HCT116 (cell line): Measurements from ENCODE around the gene ATP2A3. TPM values are rescaled to one million over a fixed set of nuclear protein-coding genes. Genes with fewer than 3 reads are reported as not detected.

Experiments used
- ATAC-seq: fragments of 200-7000 bp; cut with Tn5 transposase; 2 replicates; pipeline ENCODE4 v1.9.1; 2020; ENCODE audit warnings: mild to moderate bottlenecking, moderate library complexity
- BruUV-seq: library from RNA; stranded (reverse); fragments of 400-500 nt; replicated peaks from 2 replicates; lab custom pipeline; 2021; lab: Mats Ljungman, UMichigan
- CTCF ChIA-PET: fragments of 300-600 bp; sonication (Branson Sonifier 250); formaldehyde crosslinking; loops from one replicate; lab custom pipeline; 2021; ENCODE audit warnings: antibody characterized with exemption; lab: Charles Lee
- POLR2A ChIA-PET: fragments of 300-600, 350-600 bp; sonication (Branson Sonifier 250); formaldehyde crosslinking; loops from one replicate; lab custom pipeline; 2021; ENCODE audit warnings: antibody characterized with exemption; lab: Charles Lee
- RAD21 ChIA-PET, 2 experiments: fragments of 300-600 bp; sonication (Branson Sonifier 250); formaldehyde crosslinking; loops; one replicate each; lab custom pipeline; 2023; ENCODE audit warnings: low total read pairs in 2 of 2; ENCODE audit not compliant: uncharacterized antibody in 2 of 2, unreplicated experiment in 2 of 2, low non-redundant PET in 1 of 2; lab: Charles Lee
- DNase-seq: peaks from one replicate; pipeline ENCODE4 v3.0.0-alpha.2; 2010; ENCODE audit warnings: low read depth, low spot score
- H2AFZ ChIP-seq: fragments of 200-600 bp; shearing (Covaris generic), sonication (generic); 2 replicates; pipeline ENCODE4 v1.6.1; 2017; ENCODE audit warnings: low read depth, mixed run types, mixed read lengths, antibody characterized with exemption, low read length; ENCODE audit not compliant: poor library complexity, severe bottlenecking
- H3K27ac ChIP-seq: 2 replicates; pipeline ENCODE4 v1.5.1; 2012; ENCODE audit warnings: low read depth, low read length
- H3K27me3 ChIP-seq: fragments of 200-600 bp; sonication (generic); 2 replicates; pipeline ENCODE4 v1.6.1; 2016; ENCODE audit warnings: mixed run types, low read length, mixed read lengths; ENCODE audit not compliant: insufficient read depth
- H3K36me3 ChIP-seq, 2 experiments: fragments of 200-500 bp in 1 of 2; fragments of 200-600 bp in 1 of 2; sonication (Bioruptor generic) in 1 of 2; sonication (generic) in 1 of 2; 2 replicates each; pipeline versions ENCODE4 v1.5.1 to v1.6.1; 2014 to 2016; ENCODE audit warnings: low read length in 2 of 2, inconsistent platforms in 1 of 2, mixed read lengths in 1 of 2, mixed run types in 1 of 2; ENCODE audit not compliant: insufficient read depth in 2 of 2, control insufficient read depth in 1 of 2
- H3K4me1 ChIP-seq, 2 experiments: fragments of 200-600 bp in 1 of 2; sonication (generic) in 1 of 2; 2 replicates each; pipeline versions ENCODE4 v1.5.1 to v1.6.1; 2012 to 2017; ENCODE audit warnings: low read length in 2 of 2, inconsistent platforms in 1 of 2, mild to moderate bottlenecking in 1 of 2, mixed read lengths in 1 of 2, mixed run types in 1 of 2, moderate library complexity in 1 of 2; ENCODE audit not compliant: insufficient read depth in 2 of 2, control insufficient read depth in 1 of 2
- H3K4me2 ChIP-seq: fragments of 200-600 bp; sonication (generic); 2 replicates; pipeline ENCODE4 v1.6.1; 2017; ENCODE audit warnings: mixed run types, low read length, mixed read lengths
- H3K4me3 ChIP-seq, 2 experiments: fragments of 200-600 bp in 1 of 2; sonication (generic) in 1 of 2; replicated peaks in 1 of 2; 2 replicates each; pipeline ENCODE4 v1.5.1; 2011 to 2016; ENCODE audit warnings: low read length in 2 of 2, control low read depth in 1 of 2, low read depth in 1 of 2, mild to moderate bottlenecking in 1 of 2, mixed read lengths in 1 of 2, mixed run types in 1 of 2
- H3K79me2 ChIP-seq: fragments of 200-600 bp; sonication (generic); 2 replicates; pipeline ENCODE4 v1.6.1; 2017; ENCODE audit warnings: mild to moderate bottlenecking, mixed run types, low read length, moderate library complexity, mixed read lengths; ENCODE audit not compliant: insufficient read depth
- H3K9ac ChIP-seq: fragments of 200-600 bp; sonication (generic); 2 replicates; pipeline ENCODE4 v1.6.1; 2016; ENCODE audit warnings: low read length, mixed read lengths
- H3K9me2 ChIP-seq: fragments of 200-600 bp; sonication (generic), shearing (Covaris generic); 2 replicates; pipeline ENCODE4 v1.6.1; 2017; ENCODE audit warnings: mixed run types, mild to moderate bottlenecking, moderate library complexity; ENCODE audit not compliant: insufficient read depth
- H3K9me3 ChIP-seq, 2 experiments: fragments of 200-500 bp in 1 of 2; fragments of 200-600 bp in 1 of 2; sonication (Bioruptor generic) in 1 of 2; sonication (generic) in 1 of 2; 2 replicates each; pipeline ENCODE4 v1.6.1; 2014 to 2017; ENCODE audit warnings: low read length in 2 of 2, mixed read lengths in 2 of 2, inconsistent platforms in 1 of 2, low read depth in 1 of 2, mild to moderate bottlenecking in 1 of 2, mixed run types in 1 of 2, moderate library complexity in 1 of 2; ENCODE audit not compliant: control insufficient read depth in 1 of 2, insufficient read depth in 1 of 2
- H4K20me1 ChIP-seq: fragments of 200-600 bp; sonication (generic), shearing (Covaris generic); 2 replicates; pipeline ENCODE4 v1.6.1; 2017; ENCODE audit warnings: mixed run types, mild to moderate bottlenecking, moderate library complexity; ENCODE audit not compliant: insufficient read depth
- CEBPB ChIP-seq: IDR thresholded peaks from 2 replicates; pipeline ENCODE4 v1.6.1; 2012; ENCODE audit warnings: low read depth
- CTCF ChIP-seq, 3 experiments: fragments of 200-600 bp in 1 of 3; sonication (generic) in 1 of 3; IDR thresholded peaks in 2 of 3; conservative IDR thresholded peaks in 1 of 3; 2 replicates each; pipeline ENCODE4 v1.5.1; 2012 to 2017; ENCODE audit warnings: low read depth in 2 of 3, low read length in 2 of 3, antibody characterized with exemption in 1 of 3, borderline replicate concordance in 1 of 3, control low read depth in 1 of 3, mild to moderate bottlenecking in 1 of 3, mixed read lengths in 1 of 3, mixed run types in 1 of 3, moderate library complexity in 1 of 3; ENCODE audit not compliant: insufficient read depth in 1 of 3
- EGR1 ChIP-seq: IDR thresholded peaks from 2 replicates; pipeline ENCODE4 v1.6.1; 2012; ENCODE audit warnings: low read depth
- ELF1 ChIP-seq: IDR thresholded peaks from 2 replicates; pipeline ENCODE4 v1.6.1; 2012; ENCODE audit warnings: low read depth, borderline replicate concordance
- EZH2 ChIP-seq: fragments of 200-600 bp; sonication (generic); IDR thresholded peaks from 2 replicates; pipeline ENCODE4 v1.6.1; 2017; ENCODE audit warnings: antibody characterized with exemption, mixed run types
- EZH2phosphoT487 ChIP-seq: fragments of 200-600 bp; IDR thresholded peaks from 2 replicates; pipeline ENCODE4 v1.6.1; 2018; ENCODE audit warnings: antibody characterized with exemption, borderline replicate concordance
- FOSL1 ChIP-seq: IDR thresholded peaks from 2 replicates; pipeline ENCODE4 v1.6.1; 2012; ENCODE audit warnings: low read depth
- JUND ChIP-seq: IDR thresholded peaks from 2 replicates; pipeline ENCODE4 v1.6.1; 2012
- MAX ChIP-seq: IDR thresholded peaks from 2 replicates; pipeline ENCODE4 v1.6.1; 2012
- POLR2A ChIP-seq: IDR thresholded peaks from 2 replicates; pipeline ENCODE4 v1.7.0; 2011; ENCODE audit warnings: borderline replicate concordance; ENCODE audit not compliant: insufficient read depth, insufficient read length; ENCODE audit errors: extremely low read depth
- RAD21 ChIP-seq: IDR thresholded peaks from 2 replicates; pipeline ENCODE4 v1.6.1; 2012; ENCODE audit warnings: low read depth, mild to moderate bottlenecking
- REST ChIP-seq: IDR thresholded peaks from 2 replicates; pipeline ENCODE4 v1.6.1; 2012; ENCODE audit warnings: low read depth
- SIN3A ChIP-seq: IDR thresholded peaks from 2 replicates; pipeline ENCODE4 v1.6.1; 2012; ENCODE audit warnings: low read depth
- SP1 ChIP-seq: IDR thresholded peaks from 2 replicates; pipeline ENCODE4 v1.6.1; 2012; ENCODE audit warnings: low read depth
- SRF ChIP-seq: IDR thresholded peaks from 2 replicates; pipeline ENCODE4 v1.6.1; 2012; ENCODE audit warnings: low read depth
- TCF7L2 ChIP-seq: IDR thresholded peaks from 2 replicates; pipeline ENCODE4 v1.7.0; 2011; ENCODE audit warnings: borderline replicate concordance, inconsistent platforms; ENCODE audit not compliant: insufficient read depth, insufficient read length; ENCODE audit errors: extremely low read depth
- YY1 ChIP-seq: IDR thresholded peaks from 2 replicates; pipeline ENCODE4 v1.6.1; 2011; ENCODE audit warnings: low read length, low read depth, moderate library complexity, mild to moderate bottlenecking; ENCODE audit not compliant: insufficient replicate concordance; ENCODE audit errors: extremely low read depth
- ZBTB33 ChIP-seq: IDR thresholded peaks from 2 replicates; pipeline ENCODE4 v1.6.1; 2011; ENCODE audit warnings: mild to moderate bottlenecking, low read length, moderate library complexity; ENCODE audit not compliant: insufficient replicate concordance; ENCODE audit errors: extremely low read depth
- ZFX ChIP-seq: fragments of 450-650 bp; IDR thresholded peaks from 2 replicates; pipeline ENCODE4 v1.6.1; 2017
- ZNF274 ChIP-seq: fragments of 200-500 bp; sonication (Bioruptor generic); IDR thresholded peaks from 2 replicates; pipeline ENCODE4 v1.6.1; 2014; ENCODE audit warnings: mild to moderate bottlenecking, low read depth, low read length, inconsistent platforms
- intact Hi-C: fragments of 100-400 bp; cut with micrococcal nuclease; formaldehyde crosslinking; loops from 2 replicates; pipeline ENCODE4 v1.10.0; 2022
- total RNA-seq: library from RNA; stranded (reverse); gene quantifications from one replicate; pipeline ENCODE4 v1.2.1, GENCODE V29; 2021; ENCODE audit not compliant: unreplicated experiment

The ATP2A3 gene
- total RNA-seq, 1 experiment from 2014 or later: 23.1 TPM

- ChIA-PET CTCF (no interaction called here), RAD21 (no interaction called here), POLR2A (no interaction called here)
- H3K4me3 ChIP-seq: no peak overlapping the region
- H3K27ac ChIP-seq: no peak overlapping the region
- H3K9ac ChIP-seq: no peak overlapping the region
- H2AFZ ChIP-seq: no peak overlapping the region
- ATAC-seq (no peak), DNase-seq (no peak)
- H3K27me3 ChIP-seq: no peaks in the 10 kb centered on the region
- no TSS peak for BruUV-seq
- no peaks in the 10 kb centered on the region for H3K79me2 ChIP-seq
- intact Hi-C loops: loop anchor here (1.0 kb wide), 2 partner anchors 68 to 138 kb away; no protein-coding TSS in a partner anchor
- no peaks in the 10 kb centered on the region for H3K9me2 ChIP-seq
- no peaks in the 10 kb centered on the region for H3K36me3 ChIP-seq
- peaks cover 0 to 5% of the 10 kb centered on the region in 2 experiments; a peak in 1 of 4 replicates for H3K4me1 ChIP-seq
- no peak overlapping the region for H3K4me2 ChIP-seq
- no peaks in the 10 kb centered on the region for H4K20me1 ChIP-seq
- no peak for TF ChIP-seq EGR1
- TF ChIP-seq SRF: no peak
- no peak for TF ChIP-seq POLR2A
- TF ChIP-seq ELF1: no peak
- no peak for TF ChIP-seq ZBTB33
- TF ChIP-seq EZH2phosphoT487: no peak
- no peak for TF ChIP-seq JUND
- TF ChIP-seq CEBPB: no peak
- TF ChIP-seq ZNF274: no peak
- TF ChIP-seq MAX: no peak
- no peak for TF ChIP-seq ZFX
- TF ChIP-seq REST: no peak
- no peak for TF ChIP-seq TCF7L2
- TF ChIP-seq RAD21: no peak
- TF ChIP-seq SP1: no peak
- no peak for TF ChIP-seq EZH2
- no peak for TF ChIP-seq SIN3A
- TF ChIP-seq YY1: no peak
- TF ChIP-seq FOSL1: no peak
- no peak for TF ChIP-seq CTCF (IDR thresholded peaks at IDR 0.05 in 2 of 3, conservative IDR thresholded peaks at IDR 0.05 in 1 of 3; ENCODE audit: borderline replicate concordance in 1 of 3, insufficient read depth in 1 of 3, low read depth in 2 of 3, low read length in 2 of 3)
- H3K9me3 ChIP-seq: no peaks in the 10 kb centered on the region
Measured at GRCh38 chr17:3935825-3936355, 28.3 kb downstream of the ATP2A3 start.
